ENCODE measurements around the gene SELENOP. TPM values are rescaled to one million over a fixed set of nuclear protein-coding genes. Genes with fewer than 3 reads are reported as not detected.

Gene SELENOP
- total RNA-seq, 4 donors from 2014 or later = 206 to 286 (median 238) TPM

DNA sequence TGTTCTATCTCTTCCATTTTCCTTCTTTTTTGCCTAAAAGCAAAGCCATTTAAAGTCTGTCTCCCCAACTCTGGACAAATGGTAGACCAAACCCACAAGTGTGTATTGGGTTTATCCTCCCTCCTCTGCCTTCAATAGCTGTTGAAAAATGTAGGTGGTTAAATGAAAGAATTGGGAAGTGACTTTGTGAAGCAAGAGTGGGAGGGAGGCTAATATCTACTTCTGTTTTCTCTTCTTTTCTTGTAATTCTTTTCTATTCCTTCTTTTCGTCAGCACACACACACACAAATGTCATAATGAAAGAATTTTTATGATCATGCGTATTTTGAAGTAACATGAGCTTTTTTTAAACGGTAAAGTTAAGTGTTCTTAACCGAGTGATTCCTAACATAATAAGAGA lies 51.3 kb downstream of the SELENOP start:
- Histone ChIP-seq H3K27me3 (no peaks in the 10 kb centered on the region), H3K4me1 (peaks cover 4% of the 10 kb centered on the region), H3K4me3 (no peak overlapping the region), H3K27ac (no peak overlapping the region), H3K36me3 (no peaks in the 10 kb centered on the region), H3K9me3 (no peaks in the 10 kb centered on the region)
- TF ChIP-seq POLR2AphosphoS5 (IDR thresholded peaks at IDR 0.05) = no peak
- TF ChIP-seq EP300 (IDR thresholded peaks at IDR 0.05) = no peak
- no peak for TF ChIP-seq POLR2A (IDR thresholded peaks at IDR 0.05)
- TF ChIP-seq, protein P1, sequence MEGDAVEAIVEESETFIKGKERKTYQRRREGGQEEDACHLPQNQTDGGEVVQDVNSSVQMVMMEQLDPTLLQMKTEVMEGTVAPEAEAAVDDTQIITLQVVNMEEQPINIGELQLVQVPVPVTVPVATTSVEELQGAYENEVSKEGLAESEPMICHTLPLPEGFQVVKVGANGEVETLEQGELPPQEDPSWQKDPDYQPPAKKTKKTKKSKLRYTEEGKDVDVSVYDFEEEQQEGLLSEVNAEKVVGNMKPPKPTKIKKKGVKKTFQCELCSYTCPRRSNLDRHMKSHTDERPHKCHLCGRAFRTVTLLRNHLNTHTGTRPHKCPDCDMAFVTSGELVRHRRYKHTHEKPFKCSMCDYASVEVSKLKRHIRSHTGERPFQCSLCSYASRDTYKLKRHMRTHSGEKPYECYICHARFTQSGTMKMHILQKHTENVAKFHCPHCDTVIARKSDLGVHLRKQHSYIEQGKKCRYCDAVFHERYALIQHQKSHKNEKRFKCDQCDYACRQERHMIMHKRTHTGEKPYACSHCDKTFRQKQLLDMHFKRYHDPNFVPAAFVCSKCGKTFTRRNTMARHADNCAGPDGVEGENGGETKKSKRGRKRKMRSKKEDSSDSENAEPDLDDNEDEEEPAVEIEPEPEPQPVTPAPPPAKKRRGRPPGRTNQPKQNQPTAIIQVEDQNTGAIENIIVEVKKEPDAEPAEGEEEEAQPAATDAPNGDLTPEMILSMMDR (IDR thresholded peaks at IDR 0.05) = no peak
- 89% methylated on average over 4 of the region's 4 CpGs for WGBS
- DNase-seq (ENCODE audit: low spot score in 2 of 2) = no peak

DNA sequence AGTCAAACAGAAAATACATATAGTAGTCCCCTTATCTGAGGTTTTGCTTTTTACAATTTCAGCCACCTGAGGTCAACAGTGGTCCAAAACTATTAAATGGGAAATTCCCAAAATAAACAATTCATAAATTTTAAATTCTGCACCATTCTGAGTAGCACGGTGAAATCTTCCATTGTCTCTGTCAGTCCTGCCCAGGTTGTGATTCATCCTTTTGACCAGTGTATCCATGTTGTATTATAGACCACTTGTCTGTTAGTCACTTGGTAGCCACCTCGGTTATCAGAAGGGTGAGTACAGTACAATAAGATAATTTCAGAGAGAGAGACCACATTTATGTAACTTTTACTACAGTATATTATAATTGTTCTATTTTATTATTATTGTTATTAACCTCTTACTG lies 52.2 kb downstream of the SELENOP start:
- 89% methylated on average over 2 of the region's 2 CpGs for WGBS
- DNase-seq (ENCODE audit: low spot score in 2 of 2) = no peak

DNA sequence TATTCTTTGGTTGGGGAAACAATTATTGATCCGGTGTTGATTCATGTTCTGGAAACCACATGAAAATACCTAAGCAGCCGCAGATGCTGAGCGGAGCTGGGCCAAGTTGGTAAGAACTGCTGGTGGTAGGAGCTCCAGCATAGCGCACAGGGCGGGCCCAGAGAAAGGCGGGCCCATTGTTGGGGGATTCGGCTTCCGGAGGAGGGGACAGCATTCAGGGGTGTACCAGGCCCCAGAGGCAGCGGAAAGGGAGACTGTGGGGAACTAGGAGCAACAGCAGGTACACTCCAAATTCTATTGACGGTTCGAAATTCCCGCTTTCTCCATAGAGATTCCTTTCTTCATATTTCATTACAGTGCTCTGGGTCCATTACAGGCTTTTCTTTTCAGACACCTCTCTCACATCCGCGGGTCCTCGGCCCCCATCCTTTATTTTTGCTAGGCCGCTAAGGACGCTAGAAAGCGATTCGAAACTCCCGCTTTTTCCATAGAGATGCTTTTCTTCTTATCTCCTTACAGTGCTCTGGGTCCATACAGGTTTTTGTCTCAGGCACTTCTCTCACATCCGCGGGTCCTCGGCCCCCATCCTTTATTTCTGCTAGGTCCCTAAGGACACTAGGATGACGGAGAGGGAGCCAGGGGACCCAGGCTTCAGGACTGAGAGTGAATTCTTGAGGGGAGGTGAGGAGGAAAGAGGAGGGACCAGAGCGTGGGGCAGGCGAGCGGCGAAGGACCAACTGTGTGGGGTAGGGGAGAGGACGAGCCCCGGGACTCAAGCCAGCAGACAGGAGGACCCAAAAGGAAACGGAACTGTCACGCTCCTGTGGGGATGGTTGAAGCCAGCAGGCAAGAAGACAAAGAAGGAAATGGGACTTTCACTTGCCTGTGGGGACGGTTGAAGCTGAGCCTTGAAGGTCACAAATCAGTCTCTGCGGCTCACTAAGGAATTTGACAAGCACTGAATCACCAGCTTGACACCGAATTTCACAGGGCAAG lies 54.8 kb downstream of the SELENOP start, which contains the start of gene CCDC152:
Gene CCDC152 (plus strand): TSS at position 213 of the 996 bp plus-strand sequence. CDS start 2,304 bp downstream, outside the sequence.
- TF ChIP-seq POLR2A (IDR thresholded peaks at IDR 0.05) = no peak
- no peak for TF ChIP-seq POLR2AphosphoS5 (IDR thresholded peaks at IDR 0.05)
- no peak for TF ChIP-seq EP300 (IDR thresholded peaks at IDR 0.05)
- TF ChIP-seq, protein P1 (IDR thresholded peaks at IDR 0.05) = no peak
- 30% methylated on average over 35 of the region's 35 CpGs for WGBS
- peak in 1 of 2 donors; percentile 80 for DNase-seq (ENCODE audit: low spot score in 2 of 2)
- H3K9me3 ChIP-seq = no peaks in the 10 kb centered on the region
- peak within 1 kb of the TSS; percentile 36 for H3K4me3 ChIP-seq
- H3K4me1 ChIP-seq = peaks cover 4% of the 10 kb centered on the region
- no peaks in the 10 kb centered on the region for H3K36me3 ChIP-seq
- H3K27me3 ChIP-seq = no peaks in the 10 kb centered on the region
- H3K27ac ChIP-seq = no peak within 1 kb of the TSS

More for the DNA sequence above, 52.2 kb downstream of the SELENOP start:
- Histone ChIP-seq H3K9me3 (no peaks in the 10 kb centered on the region), H3K36me3 (no peaks in the 10 kb centered on the region), H3K4me3 (no peak overlapping the region), H3K27ac (no peak overlapping the region), H3K4me1 (peaks cover 4% of the 10 kb centered on the region), H3K27me3 (no peaks in the 10 kb centered on the region)
- TF ChIP-seq EP300 (IDR thresholded peaks at IDR 0.05) = no peak
- TF ChIP-seq, protein P1 (IDR thresholded peaks at IDR 0.05) = no peak
- TF ChIP-seq POLR2A (IDR thresholded peaks at IDR 0.05) = no peak
- no peak for TF ChIP-seq POLR2AphosphoS5 (IDR thresholded peaks at IDR 0.05)

DNA sequence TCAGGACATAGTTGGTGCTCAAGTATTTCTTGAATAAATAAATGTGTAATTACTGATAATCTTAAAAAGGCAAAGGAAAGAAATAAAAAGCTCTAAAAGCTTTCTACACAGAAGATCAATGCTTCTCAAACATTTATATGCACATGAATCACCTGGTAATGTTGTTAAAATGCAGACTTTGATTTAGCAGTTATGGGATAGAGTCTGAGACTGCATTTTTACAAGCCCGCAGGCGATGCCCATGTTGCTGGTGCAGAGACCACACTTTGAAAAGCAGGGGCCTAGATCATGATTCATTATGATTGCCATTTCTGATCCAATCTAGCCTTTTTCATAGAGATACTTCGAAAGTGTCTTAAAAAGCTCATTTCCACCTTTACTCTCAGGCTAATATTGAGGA lies 58.6 kb downstream of the SELENOP start:
- H3K9me3 ChIP-seq = no peaks in the 10 kb centered on the region
- H3K4me3 ChIP-seq = no peak overlapping the region
- WGBS = 96% methylated on average over 3 of the region's 3 CpGs
- no peak overlapping the region for H3K27ac ChIP-seq
- H3K4me1 ChIP-seq = peaks cover 4% of the 10 kb centered on the region
- no peaks in the 10 kb centered on the region for H3K36me3 ChIP-seq
- TF ChIP-seq POLR2A (IDR thresholded peaks at IDR 0.05) (no peak), EP300 (IDR thresholded peaks at IDR 0.05) (no peak), POLR2AphosphoS5 (IDR thresholded peaks at IDR 0.05) (no peak)
- no peak for DNase-seq (ENCODE audit: low spot score in 2 of 2)
- H3K27me3 ChIP-seq = no peaks in the 10 kb centered on the region

DNA sequence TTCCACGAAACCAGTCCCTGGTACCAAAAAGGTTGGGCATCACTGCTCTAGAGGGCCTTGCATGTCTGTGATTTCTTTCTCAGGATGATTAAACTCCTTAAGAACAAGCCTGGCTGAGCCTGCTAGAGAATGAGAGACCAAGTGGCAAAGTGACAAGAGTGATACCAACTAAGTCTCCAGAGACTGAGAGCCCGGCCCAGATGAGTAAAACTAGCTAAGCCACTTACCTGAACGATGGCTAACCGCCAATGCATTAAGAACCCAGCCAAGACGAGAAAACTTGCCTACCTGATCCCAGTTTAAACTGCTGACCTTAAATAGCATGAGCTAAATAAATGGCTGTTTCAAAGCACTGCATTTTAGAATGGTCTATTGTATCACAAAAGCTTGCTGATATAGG lies 60.6 kb downstream of the SELENOP start:
- no peak overlapping the region for H3K4me3 ChIP-seq
- no peaks in the 10 kb centered on the region for H3K36me3 ChIP-seq
- H3K27me3 ChIP-seq = no peaks in the 10 kb centered on the region
- TF ChIP-seq EP300 (IDR thresholded peaks at IDR 0.05) (no peak), POLR2A (IDR thresholded peaks at IDR 0.05) (no peak), POLR2AphosphoS5 (IDR thresholded peaks at IDR 0.05) (no peak)
- TF ChIP-seq, protein P1 (IDR thresholded peaks at IDR 0.05) = no peak
- H3K27ac ChIP-seq = no peak overlapping the region
- no peaks in the 10 kb centered on the region for H3K9me3 ChIP-seq
- no peak for DNase-seq (ENCODE audit: low spot score in 2 of 2)
- 40% methylated on average over 5 of the region's 5 CpGs for WGBS
- no peaks in the 10 kb centered on the region for H3K4me1 ChIP-seq

Data from suprapubic skin (tissue), 4 donors.